ENCODE measurements around the gene ANKLE1. TPM values are rescaled to one million over a fixed set of nuclear protein-coding genes. Genes with fewer than 3 reads are reported as not detected.

Gene ANKLE1
- total RNA-seq, 4 donors from 2014 or later = 0.30 to 2.5 (median 1.5) TPM

DNA sequence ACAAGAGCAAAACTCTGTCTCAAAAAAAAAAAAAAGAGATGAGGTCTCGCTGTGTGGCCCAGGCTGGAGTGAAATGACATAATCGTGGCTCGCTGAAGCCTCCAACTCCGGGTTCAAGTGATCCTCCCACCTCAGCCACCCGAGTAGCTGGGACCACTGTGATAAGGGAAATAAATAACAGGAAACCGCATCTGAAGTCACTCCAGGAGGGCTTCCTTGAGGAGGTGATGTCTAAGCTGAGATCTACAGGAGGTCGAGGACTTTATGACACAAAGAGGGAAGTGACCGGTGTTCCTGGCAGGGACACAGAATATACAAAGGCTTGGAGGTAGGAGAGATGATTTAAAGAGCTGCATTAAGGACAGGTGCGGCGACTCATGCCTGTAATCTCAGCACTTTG lies 27.1 kb upstream of the ANKLE1 start:
- 88% methylated on average over 10 of the region's 10 CpGs for WGBS
- TF ChIP-seq POLR2AphosphoS5 (IDR thresholded peaks at IDR 0.05) = no peak
- no peak for TF ChIP-seq EP300 (IDR thresholded peaks at IDR 0.05)
- TF ChIP-seq POLR2A (IDR thresholded peaks at IDR 0.05) = no peak
- TF ChIP-seq CTCF (IDR thresholded peaks at IDR 0.05) = no peak
- no peaks in the 10 kb centered on the region for H3K9me3 ChIP-seq
- H3K4me1 ChIP-seq = no peaks in the 10 kb centered on the region
- no peaks in the 10 kb centered on the region for H3K27me3 ChIP-seq
- no peak for DNase-seq (ENCODE audit: low spot score in 2 of 2)
- H3K36me3 ChIP-seq = no peaks in the 10 kb centered on the region
- no peak overlapping the region for H3K27ac ChIP-seq
- no peak overlapping the region for H3K4me3 ChIP-seq

- WGBS = 67% methylated on average over 11 of the region's 18 CpGs
- TF ChIP-seq POLR2AphosphoS5 (IDR thresholded peaks at IDR 0.05) = no peak
- DNase-seq (ENCODE audit: low spot score in 2 of 2) = no peak
Observed at GRCh38 chr19:17255150-17255621, 26.5 kb upstream of the ANKLE1 start.

DNA sequence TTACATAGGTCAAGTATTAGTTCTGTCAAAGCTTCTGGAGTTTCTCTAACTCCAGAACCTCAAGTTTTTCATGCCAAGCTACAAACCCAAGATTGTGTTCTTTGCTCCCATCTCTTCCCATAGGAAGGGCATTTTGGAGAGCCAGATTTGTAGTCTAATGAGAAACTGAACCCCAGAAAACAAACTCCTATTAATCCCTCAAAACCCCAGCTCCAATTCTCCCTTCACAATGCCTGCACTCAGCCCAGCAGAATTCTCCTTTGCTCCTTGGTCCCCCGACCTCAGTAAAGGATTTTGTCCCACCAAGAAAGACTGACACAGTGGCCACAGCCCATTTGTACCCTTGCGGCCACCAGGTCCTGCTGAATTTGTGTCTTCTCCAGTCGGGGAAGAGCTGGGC lies 25.6 kb upstream of the ANKLE1 start:
- no peak for TF ChIP-seq POLR2A (IDR thresholded peaks at IDR 0.05)
- no peak for TF ChIP-seq EP300 (IDR thresholded peaks at IDR 0.05)
- TF ChIP-seq POLR2AphosphoS5 (IDR thresholded peaks at IDR 0.05) = no peak
- TF ChIP-seq CTCF (IDR thresholded peaks at IDR 0.05) = no peak
- WGBS = 81% methylated on average over 3 of the region's 3 CpGs
- H3K27ac ChIP-seq = no peak overlapping the region
- H3K9me3 ChIP-seq = no peaks in the 10 kb centered on the region
- no peaks in the 10 kb centered on the region for H3K4me1 ChIP-seq
- H3K36me3 ChIP-seq = no peaks in the 10 kb centered on the region
- H3K27me3 ChIP-seq = no peaks in the 10 kb centered on the region
- DNase-seq (ENCODE audit: low spot score in 2 of 2) = no peak
- H3K4me3 ChIP-seq = no peak overlapping the region

More at GRCh38 chr19:17255150-17255621, 26.5 kb upstream of the ANKLE1 start:
- Histone ChIP-seq H3K27ac (no peak overlapping the region), H3K36me3 (no peaks in the 10 kb centered on the region), H3K9me3 (no peaks in the 10 kb centered on the region), H3K4me3 (no peak overlapping the region), H3K27me3 (no peaks in the 10 kb centered on the region), H3K4me1 (no peaks in the 10 kb centered on the region)

GRCh38 chr19:17259118-17259780 lies 22.5 kb upstream of the ANKLE1 start:
- Histone ChIP-seq H3K36me3 (no peaks in the 10 kb centered on the region), H3K9me3 (no peaks in the 10 kb centered on the region), H3K4me1 (no peaks in the 10 kb centered on the region), H3K27me3 (no peaks in the 10 kb centered on the region), H3K4me3 (no peak overlapping the region), H3K27ac (no peak overlapping the region)
- DNase-seq (ENCODE audit: low spot score in 2 of 2) = no peak
- WGBS = 97% methylated on average over 7 of the region's 9 CpGs
- TF ChIP-seq CTCF (IDR thresholded peaks at IDR 0.05) = no peak
- no peak for TF ChIP-seq EP300 (IDR thresholded peaks at IDR 0.05)
- no peak for TF ChIP-seq POLR2A (IDR thresholded peaks at IDR 0.05)
- no peak for TF ChIP-seq POLR2AphosphoS5 (IDR thresholded peaks at IDR 0.05)

DNA sequence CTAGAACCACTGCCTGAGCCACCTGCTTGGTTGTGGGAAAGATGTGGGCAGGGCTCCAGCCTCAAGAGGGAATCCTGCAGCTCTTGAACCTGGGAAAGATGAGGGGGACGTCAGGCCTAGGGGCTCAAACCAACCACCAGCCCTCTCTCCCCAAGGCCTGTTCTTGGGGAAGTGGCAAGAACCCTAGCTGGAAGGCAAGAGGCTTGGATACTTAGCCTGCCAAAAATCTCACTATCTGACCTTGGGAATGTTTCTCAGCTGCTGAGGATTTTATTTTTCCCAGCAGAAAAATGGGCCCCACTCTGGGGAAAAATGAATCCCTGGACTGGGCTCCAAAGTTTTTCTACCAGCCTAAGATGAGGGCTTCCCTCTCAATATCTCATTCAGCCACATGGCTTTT lies 21.8 kb upstream of the ANKLE1 start:
- H3K27ac ChIP-seq = no peak overlapping the region
- H3K4me3 ChIP-seq = no peak overlapping the region
- 80% methylated on average over 1 of the region's 1 CpG for WGBS
- H3K36me3 ChIP-seq = no peaks in the 10 kb centered on the region
- TF ChIP-seq POLR2AphosphoS5 (IDR thresholded peaks at IDR 0.05) (no peak), EP300 (IDR thresholded peaks at IDR 0.05) (no peak), POLR2A (IDR thresholded peaks at IDR 0.05) (no peak), CTCF (IDR thresholded peaks at IDR 0.05) (no peak)
- H3K27me3 ChIP-seq = no peaks in the 10 kb centered on the region
- H3K4me1 ChIP-seq = no peaks in the 10 kb centered on the region
- H3K9me3 ChIP-seq = no peaks in the 10 kb centered on the region
- no peak for DNase-seq (ENCODE audit: low spot score in 2 of 2)

All from suprapubic skin (tissue), 4 donors.